HG03066 (cell line): Measurements from ENCODE around the gene UBR3.
"Not testable (repeated sequence)": the region's sequence is repeated elsewhere in the genome, so short reads cannot be mapped to it uniquely, and the experiment has no call there.

ENCODE experiments used
- ATAC-seq: cut with Tn5 transposase; IDR thresholded peaks from one replicate; pipeline ENCODE4 v1.9.1; 2021; ENCODE audit warnings: low read depth; ENCODE audit not compliant: unreplicated experiment

Gene UBR3

GRCh38 chr2:169820101-169820500 is 7.2 kb upstream of the UBR3 start:
- ATAC-seq = not testable (repeated sequence)

- no peak for ATAC-seq
Observed at GRCh38 chr2:169822036-169822435, 5.2 kb upstream of the UBR3 start.

GRCh38 chr2:169822785-169823392 is 4.4 kb upstream of the UBR3 start:
- ATAC-seq = no peak

- no peak for ATAC-seq
Observed at GRCh38 chr2:169823996-169824372, 3.3 kb upstream of the UBR3 start.

- peak; percentile 46 for ATAC-seq
Observed at GRCh38 chr2:169824373-169825333, 2.6 kb upstream of the UBR3 start, which contains the start of gene METTL5. TSS of gene METTL5 (minus strand) at chr2:169824905. CDS start at chr2:169824597, 308 bp downstream.

GRCh38 chr2:169828141-169828811 is 1.0 kb downstream of the UBR3 start:
- ATAC-seq = no peak

GRCh38 chr2:169834401-169834800 is 7.1 kb downstream of the UBR3 start:
- no peak for ATAC-seq

GRCh38 chr2:169838743-169839489 is 11.7 kb downstream of the UBR3 start:
- no peak for ATAC-seq

GRCh38 chr2:169839954-169840746 is 12.9 kb downstream of the UBR3 start:
- ATAC-seq = no peak

GRCh38 chr2:169840747-169841142 is 13.5 kb downstream of the UBR3 start:
- no peak for ATAC-seq

- ATAC-seq = not testable (repeated sequence)
Observed at GRCh38 chr2:169841625-169842024, 14.4 kb downstream of the UBR3 start.

- ATAC-seq = no peak
Observed at GRCh38 chr2:169845016-169845415, 17.8 kb downstream of the UBR3 start.

- not testable (repeated sequence) for ATAC-seq
Observed at GRCh38 chr2:169848959-169849693, 21.9 kb downstream of the UBR3 start.

- ATAC-seq = no peak
Observed at GRCh38 chr2:169849710-169850109, 22.5 kb downstream of the UBR3 start.

GRCh38 chr2:169853041-169853668 is 25.9 kb downstream of the UBR3 start:
- no peak for ATAC-seq

- not testable (repeated sequence) for ATAC-seq
Observed at GRCh38 chr2:169855281-169856258, 28.3 kb downstream of the UBR3 start.

- no peak for ATAC-seq
Observed at GRCh38 chr2:169859423-169859822, 32.2 kb downstream of the UBR3 start.
